H9 (cell line): ENCODE results near the gene MGMT. TPM values are rescaled to one million over a fixed set of nuclear protein-coding genes. Genes with fewer than 3 reads are reported as not detected.

Experiments used
- DNase-seq: peaks from one replicate; pipeline ENCODE4 v3.0.0-alpha.2; 2017
- H2AFZ ChIP-seq: one replicate; pipeline ENCODE4 v1.6.1; 2013; ENCODE audit warnings: mild to moderate bottlenecking, low read length, control low read depth, moderate library complexity
- H2AK5ac ChIP-seq: 2 replicates; pipeline ENCODE4 v1.6.1; 2013; ENCODE audit warnings: low read length, control low read depth, mixed read lengths; ENCODE audit not compliant: insufficient read length
- H2BK120ac ChIP-seq: one replicate; pipeline ENCODE4 v1.6.1; 2013; ENCODE audit warnings: low read depth, mild to moderate bottlenecking, low read length, control low read depth, inconsistent platforms; ENCODE audit not compliant: poor library complexity, severe bottlenecking
- H2BK12ac ChIP-seq: 2 replicates; pipeline ENCODE4 v1.6.1; 2013; ENCODE audit warnings: low read length, control low read depth, mixed read lengths, low read depth; ENCODE audit not compliant: insufficient read length
- H2BK15ac ChIP-seq: 2 replicates; pipeline ENCODE4 v1.6.1; 2013; ENCODE audit warnings: low read depth, low read length, control low read depth
- H2BK20ac ChIP-seq: one replicate; pipeline ENCODE4 v1.6.1; 2013; ENCODE audit warnings: low read depth, mild to moderate bottlenecking, low read length, control low read depth, inconsistent platforms; ENCODE audit not compliant: poor library complexity, severe bottlenecking
- H2BK5ac ChIP-seq: 2 replicates; pipeline ENCODE4 v1.6.1; 2013; ENCODE audit warnings: low read length, control low read depth, mixed read lengths; ENCODE audit not compliant: insufficient read length
- H3K14ac ChIP-seq: 2 replicates; pipeline ENCODE4 v1.6.1; 2013; ENCODE audit warnings: low read length, control low read depth; ENCODE audit not compliant: insufficient read depth
- H3K18ac ChIP-seq: 2 replicates; pipeline ENCODE4 v1.6.1; 2013; ENCODE audit warnings: low read depth, mild to moderate bottlenecking, mixed read lengths, low read length, control low read depth; ENCODE audit not compliant: insufficient read length
- H3K23ac ChIP-seq: 2 replicates; pipeline ENCODE4 v1.6.1; 2013; ENCODE audit warnings: low read length, control low read depth, mixed read lengths, low read depth; ENCODE audit not compliant: insufficient read length
- H3K23me2 ChIP-seq: 2 replicates; pipeline ENCODE4 v1.6.1; 2013; ENCODE audit warnings: low read depth, mild to moderate bottlenecking, mixed read lengths, low read length, control low read depth; ENCODE audit not compliant: insufficient read length, poor library complexity, severe bottlenecking
- H3K27ac ChIP-seq: 2 replicates; pipeline ENCODE4 v1.5.1; 2013; ENCODE audit warnings: low read length, control low read depth, mixed read lengths, low read depth; ENCODE audit not compliant: insufficient read length
- H3K27me3 ChIP-seq: 2 replicates; pipeline ENCODE4 v1.6.1; 2013; ENCODE audit warnings: low read length, control low read depth, inconsistent platforms; ENCODE audit not compliant: insufficient read depth
- H3K4ac ChIP-seq: 2 replicates; pipeline ENCODE4 v1.6.1; 2013; ENCODE audit warnings: low read depth, mild to moderate bottlenecking, control low read depth, inconsistent platforms, low read length, moderate library complexity
- H3K4me1 ChIP-seq: 2 replicates; pipeline ENCODE4 v1.6.1; 2013; ENCODE audit warnings: low read length, control low read depth, inconsistent platforms; ENCODE audit not compliant: insufficient read depth
- H3K4me2 ChIP-seq: 2 replicates; pipeline ENCODE4 v1.6.1; 2013; ENCODE audit warnings: low read length, control low read depth, mixed read lengths; ENCODE audit not compliant: insufficient read length, insufficient read depth
- H3K56ac ChIP-seq: 2 replicates; pipeline ENCODE4 v1.6.1; 2013; ENCODE audit warnings: low read depth, mild to moderate bottlenecking, mixed read lengths, low read length, control low read depth; ENCODE audit not compliant: insufficient read length
- H3K79me1 ChIP-seq: 2 replicates; pipeline ENCODE4 v1.6.1; 2013; ENCODE audit warnings: low read depth, mild to moderate bottlenecking, moderate library complexity, low read length, control low read depth, inconsistent platforms; ENCODE audit not compliant: insufficient read depth, poor library complexity, severe bottlenecking
- H3K79me2 ChIP-seq: 2 replicates; pipeline ENCODE4 v1.6.1; 2013; ENCODE audit warnings: low read length, control low read depth, inconsistent platforms; ENCODE audit not compliant: insufficient read depth
- H3K9ac ChIP-seq: 2 replicates; pipeline ENCODE4 v1.6.1; 2013; ENCODE audit warnings: low read length, control low read depth, mixed read lengths; ENCODE audit not compliant: insufficient read length; ENCODE audit errors: extremely low read depth
- H3K9me3 ChIP-seq: one replicate; pipeline ENCODE4 v1.6.1; 2013; ENCODE audit warnings: low read depth, low read length, inconsistent platforms; ENCODE audit not compliant: control insufficient read depth
- H3T11ph ChIP-seq: one replicate; pipeline ENCODE4 v1.6.1; 2013; ENCODE audit warnings: mild to moderate bottlenecking, low read length, control low read depth, inconsistent platforms
- H4K20me1 ChIP-seq: one replicate; pipeline ENCODE4 v1.6.1; 2013; ENCODE audit not compliant: control insufficient read depth, insufficient read length, insufficient read depth
- H4K5ac ChIP-seq: 2 replicates; pipeline ENCODE4 v1.6.1; 2013; ENCODE audit warnings: low read depth, mild to moderate bottlenecking, mixed read lengths, low read length, control low read depth; ENCODE audit not compliant: insufficient read length
- H4K8ac ChIP-seq: replicated peaks from 2 replicates; pipeline ENCODE4 v1.6.1; 2013; ENCODE audit warnings: low read length, control low read depth, mixed read lengths, low read depth; ENCODE audit not compliant: insufficient read length
- H4K91ac ChIP-seq: 2 replicates; pipeline ENCODE4 v1.6.1; 2013; ENCODE audit warnings: low read depth, mild to moderate bottlenecking, moderate library complexity, mixed read lengths, low read length, control low read depth; ENCODE audit not compliant: insufficient read length
- H3K27ac Mint-ChIP-seq, 3 experiments: 2 replicates in 2 of 3; 3 replicates in 1 of 3; pipeline ENCODE4 v1.8.0; 2020 to 2021; ENCODE audit warnings: mixed read lengths in 3 of 3, mild to moderate bottlenecking in 1 of 3, moderate library complexity in 1 of 3
- H3K27me3 Mint-ChIP-seq: 2 replicates; pipeline ENCODE4 v1.8.0; 2021; ENCODE audit warnings: low read depth, mild to moderate bottlenecking, moderate library complexity, mixed read lengths
- H3K36me3 Mint-ChIP-seq, 3 experiments: 2 replicates in 2 of 3; 3 replicates in 1 of 3; pipeline ENCODE4 v1.8.0; 2020 to 2021; ENCODE audit warnings: low read depth in 3 of 3, mixed read lengths in 3 of 3; ENCODE audit not compliant: insufficient read depth in 1 of 3
- H3K4me1 Mint-ChIP-seq, 2 experiments: 2 replicates each; pipeline ENCODE4 v1.8.0; 2020; ENCODE audit warnings: mixed read lengths in 2 of 2
- H3K4me3 Mint-ChIP-seq, 2 experiments: 2 replicates in 1 of 2; 3 replicates in 1 of 2; pipeline ENCODE4 v1.8.0; 2020 to 2021; ENCODE audit warnings: mild to moderate bottlenecking in 2 of 2, mixed read lengths in 2 of 2, moderate library complexity in 1 of 2
- H3K9me3 Mint-ChIP-seq, 2 experiments: 2 replicates in 1 of 2; 3 replicates in 1 of 2; pipeline ENCODE4 v1.8.0; 2020; ENCODE audit warnings: mild to moderate bottlenecking in 2 of 2, mixed read lengths in 2 of 2, moderate library complexity in 1 of 2
- CTCF ChIP-seq: fragments of 200-600 bp; sonication (generic); conservative IDR thresholded peaks from 3 replicates; pipeline ENCODE4 v1.8.0; 2021; ENCODE audit warnings: antibody characterized with exemption, mild to moderate bottlenecking
- WGBS: extraction: QIAGEN DNeasy Blood & Tissue Kit; methylation state at CpG from one replicate; pipeline ENCODE4 v1.1.7; 2013; ENCODE audit warnings: missing lambda C conversion rate, low lambda C conversion rate, mixed read lengths; ENCODE audit not compliant: insufficient read length; ENCODE audit errors: extremely low coverage; 5-methylcytosine and 5-hydroxymethylcytosine counted together
- total RNA-seq: library from RNA; stranded (reverse); gene quantifications from 2 replicates; pipeline ENCODE4 v1.2.1, GENCODE V29; 2021

Gene MGMT
- total RNA-seq, 1 experiment from 2014 or later, result 18.4 TPM

DNA sequence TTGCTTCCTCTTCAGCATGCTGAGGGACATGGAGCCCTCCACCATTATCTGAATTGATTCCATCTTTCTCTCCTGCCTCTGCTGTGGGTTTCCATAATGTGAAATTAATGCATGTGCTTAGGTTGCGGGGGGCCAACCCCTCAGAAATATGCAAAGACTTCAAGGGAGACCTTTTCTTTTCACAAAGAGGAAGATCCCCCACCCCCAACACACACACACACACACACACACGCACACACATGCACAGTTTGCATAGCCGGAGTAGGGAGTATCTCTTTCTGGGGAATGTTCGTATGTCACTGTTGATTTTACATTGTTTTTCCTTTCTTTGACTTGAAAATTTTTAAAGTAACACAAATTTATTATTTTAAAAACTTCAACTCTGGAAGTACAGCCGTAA lies 193.5 kb downstream of the MGMT start:
- no peak overlapping the region for H3K9ac ChIP-seq
- H3K56ac ChIP-seq, result no peak overlapping the region
- DNase-seq, result no peak
- Mint-ChIP-seq H3K36me3 (peaks cover 3 to 9% (median 8%) of the 10 kb centered on the region in 3 experiments; a peak in 5 of 7 replicates), H3K27ac (no peak overlapping the region), H3K27me3 (no peaks in the 10 kb centered on the region), H3K4me3 (no peak overlapping the region), H3K9me3 (peaks cover 7 to 12% of the 10 kb centered on the region in 2 experiments), H3K4me1 (peaks cover 34 to 38% of the 10 kb centered on the region in 2 experiments)
- H4K5ac ChIP-seq, result no peak overlapping the region
- no peak overlapping the region for H3K4me2 ChIP-seq
- H2BK20ac ChIP-seq, result no peak overlapping the region
- no peaks in the 10 kb centered on the region for H3K9me3 ChIP-seq
- H3K79me2 ChIP-seq, result no peaks in the 10 kb centered on the region
- H3K14ac ChIP-seq, result no peak overlapping the region
- no peak overlapping the region for H3K4ac ChIP-seq
- no peaks in the 10 kb centered on the region for H3K23me2 ChIP-seq
- no peaks in the 10 kb centered on the region for H3K27me3 ChIP-seq
- H3K23ac ChIP-seq, result no peak overlapping the region
- no peak overlapping the region for H2BK120ac ChIP-seq
- TF ChIP-seq CTCF, result no peak
- no peak overlapping the region for H2BK15ac ChIP-seq
- no peak overlapping the region for H4K8ac ChIP-seq
- no peaks in the 10 kb centered on the region for H3K79me1 ChIP-seq
- peaks cover 2% of the 10 kb centered on the region; the same call in 1 of the 2 replicates for H3K4me1 ChIP-seq
- no peak overlapping the region for H2BK5ac ChIP-seq
- no peak overlapping the region for H3K18ac ChIP-seq
- no peak overlapping the region for H2BK12ac ChIP-seq
- no peak overlapping the region for H3T11ph ChIP-seq
- H4K20me1 ChIP-seq, result no peaks in the 10 kb centered on the region
- no peak overlapping the region for H2AFZ ChIP-seq
- WGBS, result no CpG with 5 or more reads among the region's 5 CpGs
- no peak overlapping the region for H3K27ac ChIP-seq
- no peak overlapping the region for H4K91ac ChIP-seq
- no peak overlapping the region for H2AK5ac ChIP-seq
